ENCODE results near the gene MALT1. TPM values are rescaled to one million over a fixed set of nuclear protein-coding genes. Genes with fewer than 3 reads are reported as not detected.

The MALT1 gene
- total RNA-seq, 1 donor from 2014 or later: 36.9 TPM

- intact Hi-C loops (cut with micrococcal nuclease): no loop called here
These were observed 17.3 kb upstream of the MALT1 start for GRCh38 chr18:58653814-58654509.

DNA sequence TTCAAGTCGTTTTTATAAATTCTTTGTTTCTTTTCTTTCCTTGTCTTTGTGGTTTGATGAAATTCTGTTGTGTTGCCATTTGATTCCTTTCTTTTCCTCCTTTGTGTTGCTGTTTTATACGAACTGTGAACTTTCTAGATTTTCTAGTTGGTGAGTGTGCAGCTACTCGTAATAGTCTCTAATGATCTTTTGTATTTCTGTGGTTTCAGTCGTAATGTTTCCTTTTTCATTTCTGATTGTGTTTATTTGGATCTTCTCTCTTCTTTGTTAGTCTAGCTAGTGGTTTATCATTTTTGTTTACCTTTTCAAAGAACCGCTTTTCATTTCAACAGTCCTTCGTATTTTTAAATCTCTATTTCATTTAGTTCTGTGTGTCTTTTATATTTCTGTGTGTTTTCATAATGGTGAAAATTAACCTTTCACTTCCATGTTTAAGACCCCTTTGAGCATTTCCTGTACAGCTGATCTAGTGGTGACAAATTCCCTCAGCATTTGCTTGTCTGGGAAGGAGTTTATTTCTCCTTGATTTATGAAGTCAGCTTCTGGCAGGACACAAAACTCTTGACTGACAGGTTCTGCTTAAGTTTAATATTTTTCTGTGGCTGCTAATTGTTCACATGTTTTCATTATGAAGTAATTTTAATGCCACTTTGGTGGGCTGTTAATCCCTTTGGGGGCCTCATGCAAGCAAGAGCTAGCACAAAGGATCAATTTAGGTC lies 16.2 kb upstream of the MALT1 start:
- intact Hi-C loops (cut with micrococcal nuclease): no loop called here

DNA sequence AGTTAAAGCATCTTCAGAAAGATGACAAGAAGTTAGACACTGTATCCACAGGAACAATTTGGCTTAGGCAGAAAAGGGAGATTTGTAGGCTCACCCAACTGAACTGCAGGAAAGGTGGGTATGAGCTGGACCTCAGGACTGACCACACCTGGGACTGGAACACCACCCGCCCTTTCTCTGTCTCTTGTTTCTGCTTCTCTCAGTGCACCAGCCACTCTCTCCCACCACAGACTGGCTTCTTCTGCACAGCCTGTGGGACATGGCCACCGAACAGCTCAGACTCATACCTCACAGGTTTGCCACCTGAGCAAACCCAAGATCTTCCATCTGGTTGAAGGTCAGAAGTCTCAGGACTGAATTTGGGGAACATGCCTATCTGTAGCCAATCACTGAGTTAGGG lies 14.2 kb upstream of the MALT1 start:
- intact Hi-C loops (cut with micrococcal nuclease): no loop called here

DNA sequence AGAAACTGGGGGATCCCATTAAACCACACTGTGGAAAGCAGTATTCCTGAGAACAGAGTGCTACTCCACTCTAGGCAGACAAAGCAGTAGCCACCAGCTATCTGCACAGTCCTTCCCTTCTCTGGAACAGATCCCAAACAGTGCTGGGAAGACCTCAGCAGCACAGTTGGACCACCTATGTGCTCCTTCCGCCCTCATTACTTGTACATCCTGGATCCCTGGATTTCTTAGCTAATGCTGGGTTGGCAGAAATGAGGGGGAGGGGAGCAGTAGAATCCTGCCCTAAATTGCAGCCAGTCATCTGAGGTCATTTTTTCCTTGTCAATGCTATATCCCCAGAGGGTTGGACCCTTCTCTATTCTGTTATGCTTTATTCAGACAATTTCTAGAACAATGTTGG lies 13.8 kb upstream of the MALT1 start:
- intact Hi-C loops (cut with micrococcal nuclease): no loop called here

- intact Hi-C loops (cut with micrococcal nuclease): loop anchor here (2.0 kb wide), 1 partner anchor 45 kb away; no protein-coding TSS in a partner anchor
These were observed 11.6 kb upstream of the MALT1 start for GRCh38 chr18:58659691-58660090.

- intact Hi-C loops (cut with micrococcal nuclease): no loop called here
These were observed 10.3 kb upstream of the MALT1 start for GRCh38 chr18:58660915-58661314.

DNA sequence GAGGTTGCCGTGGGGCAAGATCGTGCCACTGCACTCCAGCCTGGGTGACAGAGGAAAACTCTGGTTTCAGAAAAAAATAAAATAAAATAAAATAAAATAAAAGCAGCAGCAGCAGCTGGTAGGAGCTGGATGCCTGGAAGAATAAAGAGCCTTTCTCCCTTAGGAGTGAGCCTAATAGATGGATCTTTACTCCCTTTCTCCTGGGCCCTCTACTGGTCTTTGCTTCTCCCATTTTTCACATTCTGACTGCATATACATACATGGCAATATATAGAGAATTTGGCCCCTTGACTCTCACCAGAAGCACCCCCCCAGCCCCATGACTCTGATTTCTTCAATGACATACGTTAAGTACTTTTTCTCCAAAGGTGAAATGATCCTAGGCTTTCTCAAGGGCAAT lies 9.8 kb upstream of the MALT1 start:
- intact Hi-C loops (cut with micrococcal nuclease): no loop called here

DNA sequence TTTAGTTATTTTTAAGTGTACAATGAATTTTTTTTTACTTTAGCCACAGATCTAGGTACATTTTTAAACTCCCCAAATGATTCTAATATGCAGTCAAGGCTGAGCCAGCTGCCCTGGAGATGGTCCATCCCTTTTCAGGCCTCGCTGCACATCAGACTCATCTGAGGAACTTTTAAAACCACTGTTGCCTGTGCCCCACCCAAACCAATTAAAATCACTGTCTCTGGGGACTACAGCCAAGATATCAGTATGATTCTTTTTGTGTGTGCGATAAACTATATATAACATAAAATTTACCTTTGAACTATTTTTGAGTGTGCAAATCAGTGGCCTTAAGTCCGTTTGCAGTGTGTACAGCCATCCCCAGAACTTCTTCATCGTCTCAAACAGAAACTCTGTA lies 9.1 kb upstream of the MALT1 start:
- intact Hi-C loops (cut with micrococcal nuclease): no loop called here

DNA sequence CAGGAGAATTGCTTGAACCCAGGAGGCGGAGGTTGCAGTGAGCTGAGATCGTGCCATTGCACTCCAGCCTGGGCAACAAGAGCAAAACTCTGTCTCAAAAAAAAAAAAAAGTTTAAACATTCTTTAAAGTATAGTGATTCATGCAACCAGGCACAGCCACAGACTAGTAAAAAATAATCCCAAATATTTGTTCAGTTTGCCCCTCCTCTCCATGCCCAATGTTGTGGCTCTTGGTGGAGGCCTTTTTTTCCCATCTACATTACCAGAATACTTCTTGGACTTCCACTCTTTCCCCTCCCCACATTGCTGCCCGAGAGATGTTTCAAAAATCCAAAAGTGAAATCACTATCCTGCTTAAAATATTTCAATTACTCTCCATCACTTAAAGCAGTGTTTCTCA lies 5.1 kb upstream of the MALT1 start:
- intact Hi-C loops (cut with micrococcal nuclease): no loop called here

DNA sequence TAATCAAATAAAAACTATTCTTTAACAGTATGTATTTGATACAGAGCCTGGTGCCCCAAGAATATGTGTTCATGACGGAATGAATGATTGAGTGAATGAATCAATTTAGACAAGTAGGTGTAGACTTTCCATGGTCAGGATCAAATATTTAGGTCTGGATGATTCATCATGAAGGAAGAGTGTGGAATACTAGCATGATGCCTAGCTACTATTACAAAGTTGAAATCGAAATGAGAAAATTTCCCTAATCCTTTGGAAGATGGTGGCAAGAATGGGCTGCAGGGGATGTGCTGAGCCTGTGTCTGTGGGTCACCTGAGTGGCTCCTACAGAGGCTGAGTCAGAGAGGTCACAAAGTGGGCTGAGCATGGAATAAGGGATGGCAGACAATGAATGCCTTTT lies 3.1 kb upstream of the MALT1 start:
- intact Hi-C loops (cut with micrococcal nuclease): no loop called here

DNA sequence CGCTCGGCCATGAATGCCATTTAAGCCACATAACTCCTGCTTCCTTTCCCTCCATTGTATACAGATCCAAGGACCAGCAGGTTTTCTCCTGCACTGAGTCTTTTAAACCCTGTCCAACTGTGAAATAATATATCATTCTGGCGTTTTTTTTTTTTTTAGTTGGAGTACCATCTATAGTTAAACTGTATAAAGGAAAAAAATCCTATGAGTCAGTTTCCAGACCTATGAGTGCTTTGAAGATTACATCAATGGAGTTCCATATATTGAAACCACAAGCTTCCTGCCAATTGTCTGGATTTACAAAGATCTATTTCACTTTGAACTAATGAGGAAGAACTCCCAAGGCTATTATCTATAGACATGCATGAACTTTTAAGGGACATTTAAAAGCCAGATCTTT lies 2.4 kb upstream of the MALT1 start:
- intact Hi-C loops (cut with micrococcal nuclease): no loop called here

- intact Hi-C loops (cut with micrococcal nuclease): loop anchor here (5.0 kb wide), 4 partner anchors 47 to 687 kb away; partner anchors contain the start of gene LMAN1
These were observed 1.4 kb upstream of the MALT1 start for GRCh38 chr18:58669731-58670378.

GRCh38 chr18:58670404-58671110 lies 708 bp upstream of the MALT1 start:
- intact Hi-C loops (cut with micrococcal nuclease): loop anchor here (1.0 to 5.0 kb wide), 8 partner anchors 12 to 687 kb away; partner anchors contain the start of genes LMAN1 and SEC11C

DNA sequence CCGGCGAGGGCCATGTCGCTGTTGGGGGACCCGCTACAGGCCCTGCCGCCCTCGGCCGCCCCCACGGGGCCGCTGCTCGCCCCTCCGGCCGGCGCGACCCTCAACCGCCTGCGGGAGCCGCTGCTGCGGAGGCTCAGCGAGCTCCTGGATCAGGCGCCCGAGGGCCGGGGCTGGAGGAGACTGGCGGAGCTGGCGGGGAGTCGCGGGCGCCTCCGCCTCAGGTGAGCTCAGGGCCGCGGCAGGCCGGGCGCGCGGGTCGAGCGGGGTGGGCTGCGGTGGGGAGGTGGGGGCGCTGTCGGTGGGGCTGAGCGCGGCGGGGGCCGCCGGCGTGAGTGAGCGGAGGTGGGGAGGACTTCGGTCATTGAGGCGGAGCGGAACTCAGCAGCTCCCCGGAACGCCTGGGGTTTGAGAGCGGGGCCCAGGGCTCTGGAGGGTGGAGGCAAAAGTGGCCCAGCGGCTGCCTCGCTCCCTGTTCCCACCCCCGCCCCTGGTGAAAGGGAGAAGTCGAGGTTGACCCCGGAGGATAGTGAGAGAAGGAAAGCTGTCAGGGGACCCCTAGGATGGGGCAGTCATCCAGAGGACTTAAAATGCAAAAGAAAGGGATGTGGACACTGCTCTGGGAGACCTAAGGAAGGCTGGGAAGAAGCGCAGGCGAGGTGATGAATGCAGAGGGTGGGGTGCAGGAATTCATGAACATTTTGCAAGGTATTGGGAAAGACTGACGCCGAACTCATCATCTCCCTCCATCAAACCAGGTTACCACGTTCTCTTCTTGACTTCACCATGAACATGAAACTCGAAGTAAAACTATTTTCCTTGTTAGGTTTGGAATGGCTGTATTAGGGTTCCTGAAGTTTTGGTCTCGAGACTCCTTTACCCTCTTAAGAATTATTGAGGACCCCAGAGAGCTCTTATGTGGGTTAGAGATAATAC lies 633 bp downstream of the MALT1 start:
- intact Hi-C loops (cut with micrococcal nuclease): loop anchor here (1.0 to 5.0 kb wide), 8 partner anchors 14 to 685 kb away; partner anchors contain the start of genes LMAN1 and SEC11C

- intact Hi-C loops (cut with micrococcal nuclease): loop anchor here (5.0 kb wide), 4 partner anchors 43 to 683 kb away; partner anchors contain the start of gene LMAN1
These were observed 2.9 kb downstream of the MALT1 start for GRCh38 chr18:58674159-58674558.

DNA sequence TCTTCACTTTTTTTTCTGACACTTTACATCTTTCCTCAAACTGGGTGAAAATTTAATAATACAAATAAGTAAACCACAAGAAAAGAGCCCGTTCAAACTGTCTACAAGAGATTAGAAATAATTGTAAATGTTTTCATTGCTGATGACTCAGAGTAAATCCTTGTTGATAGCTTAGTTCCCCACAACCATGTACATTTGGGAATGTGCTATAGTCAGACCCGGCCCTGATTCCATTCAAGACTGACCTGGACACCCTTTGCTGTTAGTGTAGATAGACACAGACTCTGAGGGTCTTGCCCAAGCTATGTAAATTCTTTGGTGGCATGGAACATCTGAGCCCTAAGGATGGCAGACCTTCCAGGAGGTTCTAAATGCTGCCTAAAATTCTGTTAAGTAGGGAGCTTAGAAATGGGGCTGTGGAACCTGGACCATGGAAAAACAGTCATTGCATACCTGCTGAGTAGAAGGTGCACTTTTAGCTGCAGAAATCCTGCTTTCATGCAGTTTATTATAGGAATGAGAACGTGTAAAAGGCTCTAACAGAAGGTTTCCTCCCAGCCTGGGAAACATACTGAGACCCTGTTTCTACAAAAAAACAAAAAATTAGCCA lies 3.7 kb downstream of the MALT1 start:
- intact Hi-C loops (cut with micrococcal nuclease): loop anchor here (5.0 kb wide), 4 partner anchors 42 to 682 kb away; partner anchors contain the start of gene LMAN1

DNA sequence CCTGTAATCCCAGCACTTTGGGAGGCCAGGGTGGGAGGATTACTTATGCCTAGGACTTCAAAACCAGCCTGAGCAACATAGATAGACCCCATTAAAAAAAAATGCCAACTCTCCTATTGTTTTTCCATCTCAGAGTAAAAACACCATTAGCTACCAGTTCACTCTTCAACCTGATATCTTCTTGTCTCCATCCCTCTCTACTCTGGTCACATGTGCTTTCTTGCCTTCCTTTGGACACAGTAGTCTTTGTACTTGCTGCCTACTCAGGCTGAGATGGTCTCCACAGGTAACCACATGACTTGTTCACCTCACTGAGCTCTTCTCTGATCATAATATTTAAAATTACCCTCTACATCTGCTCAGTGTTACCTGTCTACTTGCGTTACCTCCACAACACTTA lies 5.0 kb downstream of the MALT1 start:
- intact Hi-C loops (cut with micrococcal nuclease): no loop called here

GRCh38 chr18:58682429-58683069 lies 11.3 kb downstream of the MALT1 start:
- intact Hi-C loops (cut with micrococcal nuclease): no loop called here

GRCh38 chr18:58687871-58688308 lies 16.6 kb downstream of the MALT1 start:
- intact Hi-C loops (cut with micrococcal nuclease): loop anchor here (1.0 to 5.0 kb wide), 4 partner anchors 9 to 74 kb away; partner anchors contain the start of gene MALT1

Measured in T-helper 2 cell treated with Interferon-gamma antibody and Interleukin-4, amounts not matched to agents 100 ng/mL and 5 ng/mL, for 36 hours (primary cell).